CD4-positive, alpha-beta T cell treated with Interleukin-6 for 4 hours (primary cell): ENCODE data around the gene SLX4IP.

Source experiments
- DNase-seq: peaks from one replicate; pipeline ENCODE4 v3.0.0-alpha.2; 2020; ENCODE audit warnings: mixed read lengths

The SLX4IP gene

GRCh38 chr20:10498200-10498599 is 63.1 kb downstream of the SLX4IP start:
- DNase-seq, result no peak

GRCh38 chr20:10501402-10501801 is 66.3 kb downstream of the SLX4IP start:
- DNase-seq, result peak; percentile 30

DNA sequence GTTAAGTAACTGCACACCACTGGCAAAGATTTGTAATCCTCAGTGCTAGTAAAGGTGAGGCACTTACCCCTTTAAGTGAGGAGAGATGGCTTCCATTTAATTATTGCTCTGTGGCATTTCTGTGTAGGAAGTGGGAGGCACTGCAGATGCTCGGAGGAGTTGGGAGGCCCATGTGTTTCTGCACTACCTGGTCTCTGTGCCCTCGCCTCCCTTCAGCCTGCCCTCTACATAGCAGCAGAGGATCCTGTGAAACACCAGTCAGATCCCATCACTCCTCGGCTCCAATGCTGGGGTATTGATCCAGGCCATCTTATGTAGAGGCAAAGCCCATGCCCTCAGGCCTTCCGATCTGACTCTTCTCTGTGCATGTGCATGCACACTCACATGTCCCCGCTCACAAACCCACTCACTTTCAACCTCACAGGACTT is 67.0 kb downstream of the SLX4IP start:
- DNase-seq, result peak; percentile 13

DNA sequence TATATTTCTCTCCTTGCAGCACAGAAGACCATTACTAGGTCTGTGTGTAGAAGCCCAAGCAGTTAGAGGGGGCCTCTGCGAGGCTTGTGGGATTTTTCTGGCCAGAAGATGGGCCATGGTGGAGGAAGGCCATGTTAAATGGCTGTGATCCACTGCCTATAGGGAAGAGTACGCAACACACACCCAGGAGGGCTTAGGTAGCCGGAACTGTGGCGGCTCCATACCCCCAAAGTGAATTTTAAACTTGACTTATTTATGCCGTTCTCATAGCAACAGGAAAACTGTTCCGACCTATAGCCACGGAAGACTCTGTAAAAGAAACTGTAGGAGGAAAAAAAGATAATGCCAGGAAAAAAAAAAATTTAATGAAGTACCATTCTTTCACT is 69.5 kb downstream of the SLX4IP start:
- DNase-seq, result no peak

GRCh38 chr20:10504994-10505730 is 70.1 kb downstream of the SLX4IP start:
- no peak for DNase-seq

GRCh38 chr20:10505827-10506226 is 70.7 kb downstream of the SLX4IP start:
- DNase-seq, result no peak

DNA sequence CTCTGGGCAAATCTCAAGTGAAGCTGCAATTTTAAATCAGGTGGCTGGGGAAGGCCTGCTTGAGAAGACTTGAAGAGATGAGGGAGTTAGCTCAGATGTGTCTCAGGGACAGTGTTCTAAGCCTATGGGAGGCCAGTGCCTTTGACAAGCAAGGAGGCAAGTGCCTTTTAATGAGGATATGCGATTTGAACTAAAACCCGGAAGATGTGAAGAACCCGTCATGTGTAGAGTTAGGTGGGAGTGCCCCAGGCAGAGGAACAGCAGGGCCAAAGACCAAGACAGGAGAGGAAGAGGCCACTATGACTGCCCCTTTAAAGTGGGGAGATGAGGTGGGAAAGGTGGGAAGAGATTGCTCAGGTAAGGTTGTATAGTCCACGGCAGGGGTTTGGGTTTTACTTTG is 71.9 kb downstream of the SLX4IP start:
- DNase-seq, result no peak

GRCh38 chr20:10508060-10508459 is 73.0 kb downstream of the SLX4IP start:
- no peak for DNase-seq

DNA sequence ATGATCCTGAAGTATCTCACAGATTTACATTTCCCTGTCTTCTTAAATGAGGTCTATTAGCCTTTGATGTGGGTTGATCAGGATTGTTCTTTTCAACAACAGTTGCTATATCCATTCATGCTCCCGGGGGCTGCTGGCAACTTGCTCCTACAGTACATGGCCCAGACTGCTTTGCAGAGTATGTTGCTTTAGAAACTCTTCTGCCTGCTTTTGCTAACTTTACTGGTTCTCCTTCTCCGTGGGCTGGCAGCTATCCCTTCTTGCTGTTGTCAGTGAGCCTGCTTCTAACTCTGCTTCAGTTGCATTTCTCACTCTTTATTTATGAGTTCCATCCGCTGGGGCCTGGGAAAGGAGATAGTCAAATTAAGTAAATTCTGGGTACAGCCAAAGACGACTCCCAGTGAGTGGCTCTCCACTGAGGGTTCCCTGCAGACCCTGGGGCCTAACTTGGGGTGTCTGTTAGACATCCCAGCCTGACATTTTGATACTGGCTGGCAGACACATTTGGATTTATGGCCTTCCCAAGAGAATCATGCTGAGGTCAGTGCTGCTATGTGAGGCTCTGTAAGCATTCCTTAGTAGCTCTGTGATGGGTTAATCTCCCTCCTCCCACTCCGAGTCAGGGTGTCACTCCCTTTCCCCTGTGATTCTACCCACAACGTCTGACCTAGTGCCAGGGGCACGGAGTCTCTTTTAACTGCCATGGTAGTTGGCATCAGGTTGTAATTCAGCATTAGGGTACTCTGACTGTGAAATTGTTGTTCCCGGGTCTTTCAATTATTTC is 73.6 kb downstream of the SLX4IP start:
- DNase-seq, result no peak

DNA sequence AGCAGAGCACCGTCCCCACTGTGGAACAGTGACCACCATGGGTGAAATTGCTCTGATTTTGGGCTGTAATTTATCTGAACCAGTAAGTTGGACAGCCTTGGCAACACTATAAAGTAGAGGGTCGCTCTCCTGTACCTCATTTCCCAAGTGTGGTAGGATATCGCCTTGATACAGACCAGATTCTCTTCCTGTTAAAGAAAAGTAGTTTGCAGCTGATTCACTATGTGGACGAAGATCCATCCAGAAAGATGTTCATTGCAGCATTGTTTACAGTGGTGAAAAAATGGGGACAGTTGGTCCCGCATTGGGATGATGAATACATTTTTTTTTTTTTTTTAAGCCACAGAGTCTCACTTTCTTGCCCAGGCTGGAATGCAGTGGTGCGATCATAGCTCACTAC is 74.3 kb downstream of the SLX4IP start:
- DNase-seq, result no peak

GRCh38 chr20:10510216-10510615 is 75.1 kb downstream of the SLX4IP start:
- DNase-seq, result no peak

GRCh38 chr20:10511170-10511508 is 76.0 kb downstream of the SLX4IP start:
- DNase-seq, result no peak

DNA sequence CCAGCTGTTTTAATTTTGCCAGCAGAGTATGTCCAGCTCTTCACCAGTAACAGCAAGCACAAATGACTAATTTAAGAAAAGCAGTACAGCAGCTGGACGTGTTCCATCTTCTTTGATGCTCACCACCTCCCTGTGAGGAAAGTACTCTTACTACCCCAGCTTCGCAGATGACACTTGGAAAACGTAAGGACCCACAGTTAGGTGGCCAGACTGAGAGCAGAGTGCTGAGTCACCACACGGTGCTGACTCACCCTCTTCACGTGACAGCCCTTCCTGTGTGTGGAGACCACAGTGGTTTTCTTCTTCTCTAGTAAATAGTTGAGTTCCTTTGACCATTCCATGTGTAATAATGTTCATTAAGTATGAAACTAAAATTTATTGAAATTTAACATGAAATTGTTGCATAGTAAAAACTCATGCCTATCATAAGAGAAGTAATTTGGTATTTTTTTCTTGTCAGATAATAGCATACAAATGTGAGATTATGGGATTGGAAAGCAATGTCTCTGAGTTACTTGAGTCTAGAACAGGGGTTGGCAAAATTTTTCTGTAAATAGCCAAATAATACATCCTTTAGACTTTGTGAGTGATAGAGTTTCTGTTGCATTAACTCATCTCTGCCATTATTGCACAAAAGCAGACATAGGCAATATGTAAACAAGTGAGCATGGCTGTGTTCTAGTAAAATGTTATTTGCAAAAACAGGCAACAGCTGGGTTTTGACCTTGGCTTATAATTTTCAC is 76.6 kb downstream of the SLX4IP start:
- DNase-seq, result peak; percentile 70

- DNase-seq, result no peak
These were observed 78.0 kb downstream of the SLX4IP start for GRCh38 chr20:10513061-10513460.

DNA sequence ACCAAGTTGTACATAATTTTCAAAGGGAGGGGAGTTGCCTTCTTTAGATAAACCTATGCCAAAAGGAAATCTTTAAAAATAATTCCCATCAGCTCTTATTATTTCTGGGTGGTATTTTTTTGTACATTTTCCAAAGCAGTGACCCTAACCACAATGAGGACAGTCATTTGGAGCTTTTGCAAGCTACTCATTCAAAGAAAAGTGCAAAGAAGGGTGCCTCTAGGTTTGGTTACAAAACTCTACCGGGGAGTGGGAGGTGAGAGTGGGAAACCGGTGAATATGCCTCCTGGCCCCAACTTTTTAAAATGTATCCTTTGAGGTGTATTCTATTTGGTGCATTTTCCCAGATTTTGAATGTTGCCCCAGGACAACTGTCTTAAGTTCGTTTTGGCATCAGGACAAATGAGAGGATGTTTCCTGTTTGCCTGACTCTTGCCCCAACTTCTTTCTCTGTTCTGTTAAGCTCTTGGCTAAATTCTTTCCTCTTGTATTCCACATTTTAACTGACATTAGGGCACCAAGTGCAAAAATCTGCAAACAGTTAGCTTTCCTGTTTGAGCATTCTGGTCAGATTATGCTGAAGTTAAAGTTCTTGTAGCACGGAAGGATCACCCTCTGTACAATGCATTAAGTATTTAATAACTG is 78.9 kb downstream of the SLX4IP start:
- DNase-seq, result no peak

DNA sequence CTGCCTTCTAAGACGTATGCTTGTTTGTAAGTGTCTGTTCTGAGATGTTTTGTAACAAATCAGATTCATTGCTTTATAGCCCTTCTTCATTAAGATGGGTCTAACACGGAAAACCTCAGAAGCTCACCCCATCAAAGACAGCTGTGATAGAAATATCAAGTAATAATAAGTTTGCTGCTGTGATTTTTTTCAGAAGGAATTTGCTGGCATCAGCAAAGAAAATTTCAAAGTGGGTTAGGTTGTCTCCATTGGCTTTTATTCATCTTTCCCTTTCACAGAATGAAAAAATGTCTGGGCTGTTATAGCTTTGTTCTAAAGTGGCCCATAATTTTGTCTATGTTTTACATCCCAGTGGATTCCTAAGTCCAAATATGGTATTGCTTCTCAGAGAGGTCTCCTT is 81.4 kb downstream of the SLX4IP start:
- no peak for DNase-seq

- DNase-seq, result no peak
These were observed 84.4 kb downstream of the SLX4IP start for GRCh38 chr20:10519361-10520046.

- DNase-seq, result no peak
These were observed 85.4 kb downstream of the SLX4IP start for GRCh38 chr20:10520528-10520927.

DNA sequence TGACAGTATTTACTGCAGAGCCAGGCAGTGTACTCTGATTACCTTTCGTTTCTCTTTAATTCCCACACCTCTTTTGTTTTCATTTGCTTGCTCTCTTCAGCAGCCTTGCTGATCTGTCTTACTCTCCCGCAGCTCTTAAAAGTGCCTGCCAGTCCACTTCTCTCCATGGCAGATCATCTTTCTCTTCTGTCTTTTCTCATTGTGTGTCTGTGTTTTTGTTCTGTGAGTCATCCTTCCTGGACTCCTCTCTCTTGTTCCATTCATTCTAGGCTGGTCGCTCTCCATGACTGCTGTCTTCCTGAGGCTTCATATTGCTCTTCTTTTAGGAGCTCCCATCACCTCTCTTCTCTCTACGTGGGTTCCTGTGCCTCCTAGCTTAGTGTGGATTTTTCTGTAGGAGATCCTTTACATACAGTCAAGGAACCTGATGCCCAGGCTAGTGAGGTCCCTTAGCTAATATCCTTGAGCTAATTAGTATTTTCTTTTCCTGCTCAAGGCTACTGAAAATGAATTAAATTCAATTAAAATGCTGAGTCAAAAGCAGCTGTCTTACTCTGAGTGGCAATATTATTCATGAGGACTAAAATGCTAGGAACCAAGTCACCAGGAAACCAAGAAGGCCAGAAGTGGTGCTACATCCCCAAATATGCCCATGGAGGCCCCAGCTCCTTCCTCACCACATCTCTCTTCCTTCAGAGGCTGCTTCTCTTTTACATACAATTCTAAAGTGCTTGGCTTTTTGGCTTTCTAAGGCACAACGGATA is 86.1 kb downstream of the SLX4IP start:
- no peak for DNase-seq

DNA sequence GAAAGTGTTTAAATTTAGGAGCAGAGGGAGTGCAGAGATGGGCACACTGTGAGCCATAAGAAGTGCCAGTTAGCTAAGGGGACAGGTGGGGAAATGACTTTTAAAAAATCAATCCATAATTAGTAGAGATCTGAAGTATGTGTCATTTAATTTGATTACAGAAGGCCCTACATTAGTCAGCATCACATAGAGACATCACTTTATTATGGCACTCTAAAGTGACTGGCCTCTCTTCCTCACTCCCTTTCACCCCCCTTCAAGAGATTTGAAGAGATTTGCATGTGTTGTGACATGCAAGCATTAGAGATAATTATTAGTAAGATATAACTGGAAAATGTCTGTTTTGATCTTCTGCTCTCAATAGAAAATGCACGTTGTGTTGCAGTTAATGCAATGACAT is 86.7 kb downstream of the SLX4IP start:
- DNase-seq, result no peak

DNA sequence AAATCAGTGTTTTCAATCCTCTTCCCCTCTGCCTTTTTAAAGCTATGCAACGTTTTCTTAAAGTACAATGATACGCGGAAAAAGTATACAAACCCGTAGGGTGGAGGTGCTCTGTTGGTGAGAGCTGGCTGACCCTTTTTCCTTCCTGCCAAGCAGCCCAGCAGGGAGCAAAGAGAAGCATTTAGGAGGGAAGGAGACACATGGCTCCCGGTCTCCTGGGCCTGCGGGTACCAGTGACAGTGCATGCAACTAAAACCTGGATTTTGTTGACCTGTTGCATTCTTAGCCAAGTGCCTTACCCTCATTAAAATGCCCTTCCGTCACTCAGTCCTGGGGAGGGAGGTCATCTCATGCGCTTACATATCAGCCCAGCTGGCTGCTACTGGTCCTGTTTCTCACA is 87.2 kb downstream of the SLX4IP start:
- DNase-seq, result no peak

GRCh38 chr20:10523443-10523842 is 88.3 kb downstream of the SLX4IP start:
- no peak for DNase-seq
